Islet precursor cell (in vitro differentiated cells): ENCODE measurements around the gene ACTR3.

ENCODE experiments used
- DNase-seq: peaks from one replicate; pipeline ENCODE4 v3.0.0-alpha.2; 2018

ACTR3 gene

GRCh38 chr2:113967272-113967671 is 77.4 kb downstream of the ACTR3 start:
- DNase-seq = no peak

DNA sequence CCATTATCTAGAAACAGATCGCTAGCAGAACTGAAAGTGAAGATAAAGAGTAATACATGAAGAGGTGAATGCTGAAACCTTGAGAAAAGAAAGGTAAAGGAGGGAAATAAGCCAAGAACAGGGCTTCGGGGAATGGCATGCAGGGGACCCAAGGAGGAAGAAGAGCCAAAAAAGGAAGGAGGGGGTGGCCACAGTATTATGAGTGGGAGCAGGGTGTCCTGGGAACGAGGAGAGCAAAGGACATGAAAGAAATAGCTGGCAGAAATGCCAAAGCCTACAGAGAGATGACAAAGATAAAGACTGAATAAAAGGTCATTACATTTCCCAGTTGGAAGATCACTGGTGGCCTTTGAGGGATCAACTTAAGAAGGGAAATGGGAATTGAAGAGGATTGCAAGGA is 82.9 kb downstream of the ACTR3 start:
- DNase-seq = no peak

GRCh38 chr2:113973810-113974209 is 83.9 kb downstream of the ACTR3 start:
- no peak for DNase-seq

DNA sequence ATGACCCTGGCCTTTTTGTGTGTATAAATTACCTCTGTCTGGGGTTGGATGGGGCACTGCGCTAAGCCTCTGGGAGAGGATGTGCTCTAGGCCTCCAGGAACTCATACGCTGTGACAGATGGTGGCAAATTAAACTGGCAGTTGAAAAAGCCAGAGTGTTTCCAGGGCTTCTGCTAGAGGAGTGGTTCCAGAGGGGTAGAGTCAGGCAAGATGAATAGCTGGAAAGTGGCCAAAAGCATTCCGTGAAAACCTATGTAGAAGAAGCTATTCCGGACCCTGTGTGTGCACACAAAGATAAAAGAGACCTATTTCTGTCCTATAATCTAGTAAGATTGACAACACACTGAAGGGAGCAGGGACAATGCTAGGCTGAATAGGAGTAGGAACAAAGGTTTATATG is 84.8 kb downstream of the ACTR3 start:
- no peak for DNase-seq

DNA sequence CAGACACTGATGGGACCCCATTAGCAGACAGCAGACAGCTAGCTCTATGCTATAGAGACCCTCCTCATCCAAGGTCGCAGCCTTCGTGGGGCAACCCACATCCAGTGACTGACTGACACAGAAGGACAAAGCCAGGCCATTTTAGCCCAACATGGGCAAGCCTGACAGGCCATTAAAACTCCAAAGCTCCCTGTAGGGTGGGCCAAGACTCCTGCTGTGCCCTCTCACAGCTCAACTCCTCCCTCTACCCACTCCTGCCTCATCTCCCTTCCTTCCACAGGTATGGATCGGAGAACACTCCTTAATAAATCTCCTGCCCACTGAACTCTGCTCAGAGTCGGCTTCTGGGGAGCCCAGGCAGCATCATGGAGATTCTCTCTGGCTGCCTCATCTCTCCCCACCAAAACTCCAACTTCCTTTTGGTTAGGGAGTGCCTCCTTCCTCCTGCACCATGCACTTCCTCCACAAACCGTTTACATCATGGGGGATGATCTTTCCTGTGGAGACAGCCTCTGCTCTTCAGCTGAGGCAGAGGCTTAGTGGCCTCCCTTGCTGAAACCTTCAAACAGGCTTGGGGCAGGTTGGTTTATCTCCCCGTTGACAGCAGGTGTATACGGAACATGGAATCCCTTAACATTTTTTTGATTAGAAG is 86.5 kb downstream of the ACTR3 start:
- DNase-seq = no peak

GRCh38 chr2:113977060-113977659 is 87.3 kb downstream of the ACTR3 start:
- peak; percentile 55 for DNase-seq

GRCh38 chr2:113977660-113978523 is 88.0 kb downstream of the ACTR3 start:
- peak; percentile 93 for DNase-seq

- DNase-seq = peak; percentile 52
Observed at GRCh38 chr2:113978524-113979190, 88.8 kb downstream of the ACTR3 start.

GRCh38 chr2:113979191-113980128 is 89.6 kb downstream of the ACTR3 start:
- DNase-seq = peak; percentile 50

GRCh38 chr2:113980946-113981345 is 91.1 kb downstream of the ACTR3 start:
- DNase-seq = peak; percentile 68

- DNase-seq = no peak
Observed at GRCh38 chr2:113981404-113982134, 91.7 kb downstream of the ACTR3 start.

DNA sequence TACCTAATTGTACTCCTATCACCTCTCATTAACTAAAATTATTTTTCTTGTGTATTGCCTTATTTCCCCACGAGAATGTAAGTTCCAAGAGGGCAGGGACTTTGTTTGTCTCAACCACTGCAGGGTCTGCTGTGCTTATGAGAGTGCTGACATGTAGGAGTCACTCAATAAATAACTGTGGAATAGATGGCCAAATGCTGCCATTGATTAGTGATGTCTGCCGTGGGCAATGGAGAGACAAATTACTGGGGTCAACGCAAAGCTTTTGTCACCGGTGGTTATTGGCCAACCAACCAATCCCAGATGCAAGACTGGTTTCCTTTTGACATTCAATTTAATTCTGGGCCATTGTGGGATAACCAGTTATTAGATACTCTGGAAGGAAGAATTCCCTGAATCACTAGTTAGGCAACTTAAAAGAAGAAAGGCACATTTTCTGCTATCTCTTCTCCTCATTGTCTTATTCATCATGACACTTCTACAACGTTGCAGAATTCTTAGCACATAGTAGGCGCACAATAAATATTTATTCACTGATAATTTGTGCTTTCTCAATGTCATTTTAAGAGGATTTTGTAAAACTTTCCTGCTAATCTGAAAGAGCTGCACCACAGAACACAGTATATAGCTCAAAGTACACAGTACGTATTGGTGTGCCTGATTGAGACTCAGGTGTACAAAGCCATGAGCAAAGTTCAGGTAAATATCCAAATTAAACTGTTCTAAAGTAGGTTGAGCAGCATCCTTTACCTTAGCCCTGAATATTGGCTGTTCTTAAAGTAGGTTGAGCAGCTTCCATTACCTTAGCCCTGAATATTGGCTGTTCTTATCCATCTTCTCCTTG is 95.9 kb downstream of the ACTR3 start:
- DNase-seq = no peak

- DNase-seq = no peak
Observed at GRCh38 chr2:113986762-113987290, 96.9 kb downstream of the ACTR3 start.

GRCh38 chr2:113992090-113992489 is 102.2 kb downstream of the ACTR3 start:
- peak; percentile 44 for DNase-seq

GRCh38 chr2:113996671-113997594 is 107.0 kb downstream of the ACTR3 start:
- peak; percentile 36 for DNase-seq

DNA sequence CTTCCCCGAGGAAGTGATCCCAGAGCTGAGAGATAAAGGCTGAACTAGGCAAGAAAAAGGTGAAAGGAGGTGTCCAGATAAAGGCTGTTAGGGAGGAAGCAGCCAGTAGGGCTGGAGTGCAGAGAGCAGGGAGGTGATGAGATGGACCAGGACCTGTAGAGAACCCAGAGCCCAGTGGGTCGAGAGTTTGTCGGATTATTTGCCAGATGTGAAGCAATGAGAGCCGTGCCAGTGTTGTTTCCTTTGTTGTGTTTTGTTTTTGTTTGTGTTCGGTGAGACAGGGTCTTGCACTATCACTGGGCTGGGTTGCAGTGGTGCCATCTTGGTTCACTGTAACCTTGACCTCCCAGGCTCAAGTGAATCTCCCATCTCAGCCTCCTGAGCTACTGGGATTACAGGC is 111.3 kb downstream of the ACTR3 start:
- DNase-seq = no peak

DNA sequence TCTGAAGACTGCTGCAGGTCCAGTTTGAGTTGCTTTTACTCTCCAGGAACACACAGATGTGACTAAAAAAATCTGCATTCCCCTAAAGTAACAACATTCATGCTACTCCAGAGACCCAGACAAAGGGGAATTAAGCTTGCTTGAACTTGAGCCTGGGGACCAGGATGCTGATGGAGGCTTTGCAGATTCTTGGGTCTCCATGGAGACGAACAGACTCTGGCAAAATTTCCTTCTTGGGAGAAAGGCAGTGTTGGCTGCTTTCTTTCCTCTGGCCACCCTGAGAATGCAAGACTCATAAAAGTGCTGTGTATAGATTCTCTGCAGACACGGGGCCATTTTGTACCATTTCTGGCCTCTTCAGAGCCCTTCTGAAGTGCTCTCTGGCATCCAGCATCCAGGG is 112.0 kb downstream of the ACTR3 start:
- no peak for DNase-seq

DNA sequence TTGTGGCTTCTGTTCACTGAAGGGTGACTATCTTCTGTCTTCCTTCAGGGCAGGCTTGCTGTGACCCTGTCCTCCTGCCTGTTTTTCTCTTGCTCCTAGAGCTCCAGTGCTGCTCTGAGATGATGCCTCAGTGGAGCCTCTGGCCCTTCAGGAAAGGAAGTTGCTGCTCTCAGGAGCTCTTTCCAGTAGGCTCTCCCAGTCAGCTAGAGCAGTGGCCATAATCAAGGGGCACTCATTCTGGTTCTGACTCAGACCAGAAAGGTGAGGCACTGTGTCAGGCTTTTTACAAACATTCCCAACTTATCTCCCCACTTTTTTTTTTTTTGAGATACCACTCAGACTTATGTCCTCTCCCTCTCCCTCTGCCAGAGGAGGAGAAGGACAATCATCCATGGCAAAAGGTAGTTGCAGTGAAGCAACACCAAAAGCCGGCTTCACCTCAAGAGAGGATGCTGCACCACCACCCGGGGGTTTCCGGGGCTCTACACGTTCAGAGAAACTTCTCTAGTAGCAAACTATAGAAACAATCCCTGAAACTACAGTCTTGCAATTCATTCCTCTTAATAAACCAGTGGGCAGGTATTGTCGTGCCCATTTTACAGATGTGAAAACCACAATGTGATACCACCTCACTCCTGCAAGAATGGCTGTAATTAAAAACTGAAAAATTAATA is 115.4 kb downstream of the ACTR3 start:
- DNase-seq = no peak

GRCh38 chr2:114006460-114006859 is 116.6 kb downstream of the ACTR3 start:
- no peak for DNase-seq
